Activated CD8-positive, alpha-beta T cell treated with anti-CD3 and anti-CD28 coated beads for 36 hours (primary cell): ENCODE results near the gene MLXIP. TPM values are rescaled to one million over a fixed set of nuclear protein-coding genes. Genes with fewer than 3 reads are reported as not detected.
A peak's percentile ranks its signal among the peaks of the same experiment; 100 is the strongest.

Experiments used
- ATAC-seq: fragments of 200-7000 bp; cut with Tn5 transposase; one replicate; pipeline ENCODE4 v1.10.0; 2021; ENCODE audit warnings: mild to moderate bottlenecking, moderate library complexity
- CTCF ChIA-PET: fragments of 350-600 bp; sonication (Branson Sonifier 250); formaldehyde crosslinking; loops from one replicate; lab custom pipeline; 2021; ENCODE audit warnings: antibody characterized with exemption; lab: Charles Lee
- POLR2A ChIA-PET: fragments of 350-600 bp; sonication (Branson Sonifier 250); formaldehyde crosslinking; loops from one replicate; lab custom pipeline; 2021; ENCODE audit warnings: antibody characterized with exemption; lab: Charles Lee
- DNase-seq: peaks from one replicate; pipeline ENCODE4 v3.0.0-alpha.2; 2020
- H3K27ac Mint-ChIP-seq: one replicate; pipeline ENCODE4 v1.8.0; 2021; ENCODE audit warnings: mild to moderate bottlenecking, mixed read lengths
- H3K27me3 Mint-ChIP-seq: one replicate; pipeline ENCODE4 v1.8.0; 2021; ENCODE audit warnings: mixed read lengths
- H3K36me3 Mint-ChIP-seq: one replicate; pipeline ENCODE4 v1.8.0; 2021; ENCODE audit warnings: low read depth, mixed read lengths
- H3K4me1 Mint-ChIP-seq: one replicate; pipeline ENCODE4 v1.8.0; 2021; ENCODE audit warnings: low read depth, mixed read lengths
- H3K4me3 Mint-ChIP-seq: one replicate; pipeline ENCODE4 v1.8.0; 2021; ENCODE audit warnings: mild to moderate bottlenecking, moderate library complexity, mixed read lengths
- H3K9me3 Mint-ChIP-seq: one replicate; pipeline ENCODE4 v1.8.0; 2021; ENCODE audit warnings: mixed read lengths
- intact Hi-C: fragments of 100-400 bp; cut with micrococcal nuclease; formaldehyde crosslinking; loops from one replicate; pipeline ENCODE4 v1.10.0; 2022
- total RNA-seq, 2 experiments: library from RNA; stranded (reverse); gene quantifications; one replicate each; pipeline ENCODE4 v1.2.3, GENCODE V29; 2021
- TF ChIP-seq, protein P1 (sequence below): fragments of 200-600 bp; IDR thresholded peaks from one replicate; pipeline ENCODE4 v1.8.0; 2022; ENCODE audit warnings: antibody characterized with exemption, mild to moderate bottlenecking

Gene MLXIP
- total RNA-seq, 2 experiments from 2014 or later: 26.0 to 28.7 TPM

DNA sequence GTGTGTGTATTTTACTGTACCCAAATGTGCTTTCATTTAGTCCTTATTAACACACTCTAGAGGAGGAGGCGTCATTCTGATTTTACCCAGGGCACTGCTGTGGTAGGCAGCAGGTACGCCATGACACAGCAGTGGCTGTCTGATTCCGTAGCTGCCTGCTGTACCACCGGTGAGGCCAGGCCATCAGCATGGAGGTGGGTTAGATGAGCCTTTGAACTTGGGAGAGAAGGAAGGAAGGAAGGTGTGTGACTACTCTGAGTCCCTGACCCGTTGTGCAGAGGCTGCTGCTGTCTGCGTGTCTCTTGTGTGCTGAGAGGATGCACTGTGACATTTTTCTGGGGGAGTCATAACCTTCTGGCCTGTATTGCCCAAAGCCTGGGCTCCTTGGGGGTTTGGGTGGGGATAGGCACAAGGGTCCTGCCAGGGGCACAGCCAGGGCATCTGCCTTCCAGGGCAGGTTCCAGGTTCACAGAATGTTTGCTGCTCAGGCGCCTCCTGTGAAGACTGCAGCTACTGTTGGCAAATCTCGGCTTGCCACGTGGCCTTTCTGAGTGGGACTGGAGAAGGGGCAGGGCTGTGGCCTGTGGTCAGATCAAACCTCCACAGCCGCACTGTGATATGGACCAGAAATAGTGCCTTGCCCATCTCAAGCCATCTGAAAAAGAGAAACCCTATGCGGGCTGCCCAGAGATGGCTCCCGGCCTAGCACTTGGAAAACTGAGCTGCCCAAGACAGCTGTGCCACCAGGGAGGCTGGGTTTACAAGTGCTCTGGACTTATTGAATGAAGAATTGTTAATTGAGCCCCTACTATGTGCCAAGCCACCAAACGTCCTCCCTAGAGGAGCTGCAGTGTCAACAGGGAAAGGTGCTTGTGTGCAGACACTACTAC lies 47.1 kb downstream of the MLXIP start:
- Mint-ChIP-seq H3K36me3 (no peaks in the 10 kb centered on the region), H3K4me1 (peaks cover 37% of the 10 kb centered on the region), H3K27me3 (no peaks in the 10 kb centered on the region), H3K4me3 (no peak overlapping the region), H3K9me3 (no peaks in the 10 kb centered on the region), H3K27ac (peak overlapping the region; percentile 73)
- DNase-seq (no peak), ATAC-seq (peak; percentile 28)
- ChIA-PET CTCF (interaction anchor here (1.0 to 4.7 kb wide), 3 partner anchors 65 to 71 kb away, joined by 3 to 103 read pairs (median 8); no protein-coding TSS in a partner anchor), POLR2A (interaction anchor here (0.6 kb wide), 2 partner anchors 45 to 92 kb away, joined by 3 read pairs; no protein-coding TSS in a partner anchor)
- intact Hi-C loops: no loop called here
- TF ChIP-seq, protein P1, sequence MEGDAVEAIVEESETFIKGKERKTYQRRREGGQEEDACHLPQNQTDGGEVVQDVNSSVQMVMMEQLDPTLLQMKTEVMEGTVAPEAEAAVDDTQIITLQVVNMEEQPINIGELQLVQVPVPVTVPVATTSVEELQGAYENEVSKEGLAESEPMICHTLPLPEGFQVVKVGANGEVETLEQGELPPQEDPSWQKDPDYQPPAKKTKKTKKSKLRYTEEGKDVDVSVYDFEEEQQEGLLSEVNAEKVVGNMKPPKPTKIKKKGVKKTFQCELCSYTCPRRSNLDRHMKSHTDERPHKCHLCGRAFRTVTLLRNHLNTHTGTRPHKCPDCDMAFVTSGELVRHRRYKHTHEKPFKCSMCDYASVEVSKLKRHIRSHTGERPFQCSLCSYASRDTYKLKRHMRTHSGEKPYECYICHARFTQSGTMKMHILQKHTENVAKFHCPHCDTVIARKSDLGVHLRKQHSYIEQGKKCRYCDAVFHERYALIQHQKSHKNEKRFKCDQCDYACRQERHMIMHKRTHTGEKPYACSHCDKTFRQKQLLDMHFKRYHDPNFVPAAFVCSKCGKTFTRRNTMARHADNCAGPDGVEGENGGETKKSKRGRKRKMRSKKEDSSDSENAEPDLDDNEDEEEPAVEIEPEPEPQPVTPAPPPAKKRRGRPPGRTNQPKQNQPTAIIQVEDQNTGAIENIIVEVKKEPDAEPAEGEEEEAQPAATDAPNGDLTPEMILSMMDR: no peak

GRCh38 chr12:122126342-122126635 lies 47.7 kb downstream of the MLXIP start:
- TF ChIP-seq, protein P1: no peak
- Mint-ChIP-seq H3K27ac (peak overlapping the region; percentile 57), H3K9me3 (no peaks in the 10 kb centered on the region), H3K36me3 (no peaks in the 10 kb centered on the region), H3K4me1 (peaks cover 36% of the 10 kb centered on the region), H3K27me3 (no peaks in the 10 kb centered on the region), H3K4me3 (no peak overlapping the region)
- ChIA-PET CTCF (interaction anchor here (1.0 to 1.5 kb wide), 2 partner anchors 64 to 72 kb away, joined by 3 to 8 read pairs; no protein-coding TSS in a partner anchor), POLR2A (interaction anchor here (0.6 kb wide), 1 partner anchor 46 kb away, joined by 3 read pairs; no protein-coding TSS in a partner anchor)
- intact Hi-C loops: no loop called here
- no peak for ATAC-seq
- no peak for DNase-seq

GRCh38 chr12:122126713-122127597 lies 48.4 kb downstream of the MLXIP start:
- Mint-ChIP-seq H3K27me3 (no peaks in the 10 kb centered on the region), H3K36me3 (no peaks in the 10 kb centered on the region), H3K27ac (peak overlapping the region; percentile 57), H3K9me3 (no peaks in the 10 kb centered on the region), H3K4me3 (no peak overlapping the region), H3K4me1 (peaks cover 29% of the 10 kb centered on the region)
- no peak for DNase-seq
- no peak for ATAC-seq
- POLR2A ChIA-PET: no interaction called here
- CTCF ChIA-PET: interaction anchor here (1.0 to 1.5 kb wide), 2 partner anchors 64 to 72 kb away, joined by 3 to 8 read pairs; no protein-coding TSS in a partner anchor
- TF ChIP-seq, protein P1: no peak
- intact Hi-C loops: no loop called here

DNA sequence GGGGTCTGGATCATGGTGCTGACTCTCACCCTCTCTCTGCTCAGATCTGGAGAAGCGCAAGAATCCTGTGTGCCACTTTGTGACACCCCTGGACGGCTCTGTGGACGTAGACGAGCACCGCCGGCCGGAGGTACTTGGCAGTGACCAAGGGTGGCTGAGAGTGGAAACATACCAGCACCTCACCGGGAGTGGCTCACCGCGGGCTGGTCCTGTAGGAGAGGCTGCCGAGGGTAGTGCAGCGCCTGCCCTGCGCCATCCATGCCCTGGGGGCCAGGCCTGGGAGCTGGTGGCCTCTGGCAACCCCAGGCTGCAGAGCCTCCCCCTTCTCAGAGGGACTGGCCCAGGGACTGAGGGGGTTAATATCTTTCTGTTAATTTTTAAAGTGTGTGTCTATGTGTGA lies 49.3 kb downstream of the MLXIP start:
- ChIA-PET CTCF (interaction anchor here (3.8 kb wide), 1 partner anchor 73 kb away, joined by 20 read pairs; no protein-coding TSS in a partner anchor), POLR2A (no interaction called here)
- Mint-ChIP-seq H3K9me3 (no peaks in the 10 kb centered on the region), H3K36me3 (no peaks in the 10 kb centered on the region), H3K4me3 (no peak overlapping the region), H3K27me3 (no peaks in the 10 kb centered on the region), H3K4me1 (peaks cover 23% of the 10 kb centered on the region), H3K27ac (peak overlapping the region; percentile 2)
- DNase-seq (no peak), ATAC-seq (no peak)
- TF ChIP-seq, protein P1: no peak
- intact Hi-C loops: no loop called here
